ENCODE results near the gene SEC62.

Gene SEC62

DNA sequence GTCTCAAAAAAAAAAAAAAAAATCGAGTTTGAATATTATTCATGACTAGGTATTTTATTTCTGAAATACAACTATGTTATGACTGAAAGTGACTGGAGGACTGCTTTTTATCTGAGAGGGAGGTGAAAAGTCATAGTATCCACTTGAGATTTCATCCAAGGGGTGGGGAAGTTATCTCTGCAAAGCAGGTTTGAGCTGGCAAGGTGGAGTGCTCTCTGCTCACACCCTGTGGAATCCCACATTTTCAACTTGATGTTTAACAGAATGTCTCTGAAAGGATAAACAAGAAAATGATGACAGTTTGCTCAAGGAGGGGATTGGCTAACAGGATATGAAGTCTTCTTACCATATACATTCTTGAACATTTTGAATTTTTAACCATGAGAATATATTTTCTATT, 27.3 kb upstream of the SEC62 start:
- DNase-seq (ENCODE audit: low spot score), result no peak
- no peak for TF ChIP-seq CTCF (IDR thresholded peaks at IDR 0.05)
- H3K4me3 ChIP-seq, result no peak overlapping the region
- no peak overlapping the region for H3K27ac ChIP-seq

DNA sequence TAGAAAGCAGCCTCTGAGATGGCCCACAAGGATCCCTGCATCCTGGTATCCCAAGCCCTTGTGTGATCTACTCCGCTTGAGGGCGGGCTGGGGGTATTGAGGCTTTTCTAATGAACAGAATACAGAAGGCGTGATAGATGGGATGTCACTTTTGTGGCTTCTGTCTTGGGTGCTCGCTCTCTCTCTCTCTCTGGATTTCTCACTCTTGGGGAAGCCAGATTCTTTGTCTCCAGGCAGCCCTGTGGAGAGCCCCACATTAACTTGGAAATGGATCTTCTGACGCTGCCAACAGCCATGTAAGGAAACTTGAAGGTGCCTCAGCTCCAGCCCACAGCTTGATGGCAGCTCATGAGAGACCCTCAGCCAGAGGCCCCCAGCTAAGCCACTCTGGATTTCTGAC, 26.9 kb upstream of the SEC62 start:
- Histone ChIP-seq H3K27ac (no peak overlapping the region), H3K4me3 (no peak overlapping the region)
- no peak for TF ChIP-seq CTCF (IDR thresholded peaks at IDR 0.05)
- DNase-seq (ENCODE audit: low spot score), result no peak

DNA sequence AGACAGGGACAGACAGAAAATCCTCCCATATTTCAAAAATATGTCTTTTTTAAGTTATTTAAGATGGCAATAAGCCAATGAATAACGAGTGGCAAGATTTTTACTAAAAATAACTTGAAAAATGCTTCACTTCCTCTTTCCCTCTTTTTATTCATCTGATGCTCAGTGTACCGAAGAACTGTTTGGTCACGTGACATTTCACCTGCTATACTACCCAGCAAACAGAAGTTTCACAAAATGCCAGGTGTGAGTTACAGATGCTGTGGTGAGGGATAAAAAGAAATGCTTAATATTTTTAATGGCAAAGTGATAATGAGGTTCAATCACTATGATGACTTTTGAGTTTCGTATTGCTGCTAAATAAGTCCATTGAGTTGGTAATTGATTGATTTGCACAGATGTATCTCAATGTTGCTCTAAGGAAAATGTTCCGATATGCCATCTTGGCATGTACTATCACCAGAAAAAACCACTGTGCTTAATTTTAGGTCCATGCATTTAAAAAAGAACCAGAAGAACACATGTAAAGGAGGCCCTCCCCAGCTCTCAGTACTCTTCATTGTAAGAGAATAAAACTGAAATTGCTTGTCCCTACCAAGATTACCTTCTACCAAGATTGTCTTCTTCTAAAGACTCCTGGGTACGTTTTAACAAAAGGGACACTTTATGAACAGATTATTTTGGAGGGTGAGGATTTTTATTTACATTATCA, 26.0 kb upstream of the SEC62 start:
- no peak overlapping the region for H3K4me3 ChIP-seq
- TF ChIP-seq CTCF (IDR thresholded peaks at IDR 0.05), result no peak
- DNase-seq (ENCODE audit: low spot score), result no peak
- H3K27ac ChIP-seq, result no peak overlapping the region

DNA sequence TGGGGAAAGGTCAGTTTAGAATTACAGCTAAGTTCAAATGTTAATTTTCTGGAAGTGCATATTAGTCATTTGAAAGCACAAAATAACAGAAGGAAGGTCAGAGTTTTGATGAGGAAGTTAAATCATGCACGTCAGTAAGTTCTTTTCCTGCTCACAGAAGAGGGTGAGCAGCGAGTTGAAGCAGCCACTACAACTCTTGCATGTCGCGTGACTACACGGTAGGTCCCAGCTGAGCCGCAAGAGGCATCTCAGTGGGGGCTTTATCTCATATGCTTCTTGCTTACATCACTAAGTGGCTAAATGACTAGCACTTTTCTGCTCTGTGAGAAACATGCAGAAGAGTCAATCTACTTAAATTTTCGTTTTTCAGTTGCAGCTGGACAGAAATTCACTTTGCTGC, 21.3 kb upstream of the SEC62 start:
- H3K27ac ChIP-seq, result no peak overlapping the region
- DNase-seq (ENCODE audit: low spot score), result no peak
- H3K4me3 ChIP-seq, result no peak overlapping the region
- no peak for TF ChIP-seq CTCF (IDR thresholded peaks at IDR 0.05)

DNA sequence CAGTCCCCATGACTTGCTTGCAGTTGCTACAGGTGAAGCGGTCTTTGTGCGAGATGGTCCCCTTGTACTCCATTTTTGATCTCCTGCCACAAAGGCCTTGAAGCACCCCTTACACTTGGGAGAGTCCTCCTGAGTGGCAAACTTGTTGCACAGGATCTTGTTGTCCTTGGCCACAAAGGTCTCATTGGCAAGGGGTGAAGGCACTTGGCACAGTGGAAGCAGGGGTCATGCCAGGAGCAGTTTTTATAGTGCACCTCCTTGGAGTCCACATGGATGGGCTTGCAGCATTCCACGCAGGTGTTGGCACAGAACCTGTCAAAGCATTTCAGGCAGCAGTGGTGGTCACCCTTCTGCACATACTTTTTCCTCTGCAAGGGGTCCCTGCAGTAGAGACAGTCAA, 20.3 kb upstream of the SEC62 start:
- DNase-seq (ENCODE audit: low spot score), result no peak
- H3K4me3 ChIP-seq, result no peak overlapping the region
- TF ChIP-seq CTCF (IDR thresholded peaks at IDR 0.05), result no peak
- H3K27ac ChIP-seq, result no peak overlapping the region

GRCh38 chr3:169948559-169949448, 17.8 kb upstream of the SEC62 start:
- no peak for TF ChIP-seq CTCF (IDR thresholded peaks at IDR 0.05)
- DNase-seq (ENCODE audit: low spot score), result no peak
- Histone ChIP-seq H3K4me3 (no peak overlapping the region), H3K27ac (no peak overlapping the region)

DNA sequence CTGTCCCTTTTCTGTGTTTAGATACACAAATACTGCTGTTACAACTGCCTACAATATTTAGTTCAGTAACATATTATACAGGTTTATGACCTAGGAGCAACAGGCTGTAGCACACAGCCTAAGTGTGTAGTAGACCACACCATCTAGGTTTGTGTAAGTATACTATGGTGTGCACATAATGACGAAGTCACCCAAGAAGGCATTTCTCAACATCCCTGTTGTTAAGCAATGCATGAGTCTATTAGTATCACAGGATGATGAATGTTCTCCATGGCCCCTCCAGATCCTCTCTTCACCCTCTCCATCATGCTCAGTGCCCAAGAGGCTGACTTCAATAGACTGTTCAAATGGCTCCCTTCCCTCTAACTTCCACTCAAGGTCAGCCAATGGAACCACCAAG, 14.6 kb upstream of the SEC62 start:
- no peak overlapping the region for H3K27ac ChIP-seq
- DNase-seq (ENCODE audit: low spot score), result no peak
- TF ChIP-seq CTCF (IDR thresholded peaks at IDR 0.05), result no peak
- no peak overlapping the region for H3K4me3 ChIP-seq

Measured in coronary artery (tissue), 2 donors.